ENCODE measurements around the gene DNLZ. TPM values are rescaled to one million over a fixed set of nuclear protein-coding genes. Genes with fewer than 3 reads are reported as not detected.

DNLZ gene
- total RNA-seq, 1 experiment from 2014 or later: 26.5 TPM

DNA sequence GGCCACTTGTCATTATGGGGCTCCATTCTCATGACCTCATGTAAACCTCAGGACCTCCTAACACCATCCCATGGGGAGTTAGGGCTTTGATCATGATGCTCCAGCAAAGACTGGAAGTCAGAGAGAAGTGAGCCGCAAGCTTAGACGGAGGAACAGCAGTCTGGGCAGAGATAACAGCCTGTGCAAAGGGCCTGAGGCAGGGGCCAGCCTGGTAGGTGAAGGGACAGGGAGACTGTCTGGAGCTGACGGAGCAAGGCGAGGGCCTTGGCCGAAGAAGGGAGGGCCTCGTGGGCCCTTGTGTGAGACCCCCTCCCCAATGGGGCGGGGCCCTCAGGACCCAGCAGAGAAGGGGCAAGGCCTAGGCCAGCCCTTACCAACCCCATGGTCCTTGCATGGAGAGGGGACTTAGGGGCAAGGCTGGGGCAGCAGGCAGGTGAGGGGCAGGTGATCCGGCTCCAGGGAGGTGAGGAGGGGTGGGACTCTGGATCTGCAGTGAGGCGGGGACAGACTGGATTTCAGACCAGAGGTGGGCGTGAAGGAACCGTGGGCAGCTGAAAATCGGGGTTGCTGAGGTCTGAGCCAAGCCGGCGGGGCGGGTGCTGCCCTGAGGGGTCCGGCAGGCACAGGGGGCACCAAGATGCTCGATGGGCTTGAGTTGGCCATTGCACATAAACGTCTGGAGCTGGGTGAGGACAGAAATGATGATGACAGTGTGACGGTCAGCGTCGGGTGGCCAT lies 18.8 kb downstream of the DNLZ start:
- BruUV-seq (replicated peaks): no TSS peak
- Histone ChIP-seq H3K9me3 (ENCODE audit: control insufficient read depth, insufficient read depth, low read depth, low read length) (no peaks in the 10 kb centered on the region), H3K27me3 (ENCODE audit: control insufficient read depth, insufficient read depth, low read length) (no peaks in the 10 kb centered on the region), H3K27ac (ENCODE audit: low read length) (no peak overlapping the region), H3K36me3 (ENCODE audit: control insufficient read depth, insufficient read depth, low read length) (no peaks in the 10 kb centered on the region), H3K4me1 (ENCODE audit: control insufficient read depth, insufficient read depth, low read length) (peaks cover 4% of the 10 kb centered on the region), H3K4me3 (ENCODE audit: low read depth in 2 of 2, low read length in 2 of 2) (no peak overlapping the region)
- in situ Hi-C loops (cut with HindIII; ENCODE audit: low pct_unique_long_range_greater_than_20kb, low sequenced_read_pairs) (no loop called here), intact Hi-C loops (cut with micrococcal nuclease; ENCODE audit: unreplicated experiment) (no loop called here)
- POLR2A ChIA-PET: no interaction called here
- no peak for ATAC-seq
- CTCF ChIA-PET: no interaction called here
- no peak for DNase-seq (ENCODE audit: low read depth, low spot score)
- TF ChIP-seq POLR2AphosphoS5 (IDR thresholded peaks at IDR 0.05; ENCODE audit: low read depth, low read length): no peak
- TF ChIP-seq CTCF (IDR thresholded peaks at IDR 0.05): no peak
- no peak for TF ChIP-seq SIN3A (IDR thresholded peaks at IDR 0.05; ENCODE audit: borderline replicate concordance, insufficient read depth, low read depth, low read length)
- no peak for TF ChIP-seq REST (IDR thresholded peaks at IDR 0.05; ENCODE audit: insufficient read depth in 1 of 2, low read depth in 2 of 2, low read length in 1 of 2)
- TF ChIP-seq TCF7L2 (IDR thresholded peaks at IDR 0.05; ENCODE audit: low read depth, low read length): no peak

DNA sequence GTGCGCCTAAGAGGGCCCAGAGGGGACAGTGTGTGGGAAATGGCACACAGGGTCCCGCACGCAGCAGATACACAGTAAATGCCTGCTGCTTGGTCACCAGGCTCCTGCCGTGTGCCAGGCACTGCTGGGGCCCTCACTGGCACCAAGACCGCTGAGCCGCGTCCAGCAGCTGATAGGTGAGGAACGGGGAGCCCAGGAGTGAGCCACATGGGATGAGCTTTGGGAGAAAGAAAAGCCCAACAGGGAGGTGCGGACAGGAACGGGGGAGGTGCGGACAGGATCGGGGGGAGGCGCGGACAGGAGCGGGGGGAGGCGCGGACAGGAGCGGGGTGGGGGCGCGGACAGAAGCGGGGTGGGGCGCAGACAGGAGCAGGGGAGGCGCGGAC lies 19.7 kb downstream of the DNLZ start:
- DNase-seq (ENCODE audit: low read depth, low spot score) (no peak), ATAC-seq (no peak)
- no peaks in the 10 kb centered on the region for H3K36me3 ChIP-seq (ENCODE audit: control insufficient read depth, insufficient read depth, low read length)
- H3K4me1 ChIP-seq (ENCODE audit: control insufficient read depth, insufficient read depth, low read length): peaks cover 4% of the 10 kb centered on the region
- CTCF ChIA-PET: no interaction called here
- in situ Hi-C loops (cut with HindIII; ENCODE audit: low pct_unique_long_range_greater_than_20kb, low sequenced_read_pairs): no loop called here
- intact Hi-C loops (cut with micrococcal nuclease; ENCODE audit: unreplicated experiment): no loop called here
- TF ChIP-seq POLR2AphosphoS5 (IDR thresholded peaks at IDR 0.05; ENCODE audit: low read depth, low read length) (no peak), CTCF (IDR thresholded peaks at IDR 0.05) (no peak), TCF7L2 (IDR thresholded peaks at IDR 0.05; ENCODE audit: low read depth, low read length) (no peak), SIN3A (IDR thresholded peaks at IDR 0.05; ENCODE audit: borderline replicate concordance, insufficient read depth, low read depth, low read length) (no peak), REST (IDR thresholded peaks at IDR 0.05; ENCODE audit: insufficient read depth in 1 of 2, low read depth in 2 of 2, low read length in 1 of 2) (no peak)
- H3K27ac ChIP-seq (ENCODE audit: low read length): no peak overlapping the region
- no peaks in the 10 kb centered on the region for H3K27me3 ChIP-seq (ENCODE audit: control insufficient read depth, insufficient read depth, low read length)
- BruUV-seq (replicated peaks): no TSS peak
- H3K4me3 ChIP-seq (ENCODE audit: low read depth in 2 of 2, low read length in 2 of 2): no peak overlapping the region
- H3K9me3 ChIP-seq (ENCODE audit: control insufficient read depth, insufficient read depth, low read depth, low read length): no peaks in the 10 kb centered on the region
- POLR2A ChIA-PET: no interaction called here
